Esophagus squamous epithelium (tissue), 5 donors: ENCODE results near the gene FGGY. TPM values are rescaled to one million over a fixed set of nuclear protein-coding genes. Genes with fewer than 3 reads are reported as not detected.

ENCODE experiments used
- DNase-seq: peaks from one replicate; lab custom pipeline; 2025; lab: John Stamatoyannopoulos, UW
- H3K27ac ChIP-seq, 4 donors: fragments of 200-600 bp; sonication (generic); one replicate each; pipeline ENCODE4 v1.5.1; 2016 to 2019; ENCODE audit warnings: mild to moderate bottlenecking in 1 of 4
- H3K27me3 ChIP-seq, 4 donors: fragments of 200-600 bp; sonication (generic); 1 replicate in 3 of 4; 2 replicates in 1 of 4; pipeline versions ENCODE4 v1.5.1 to v1.6.0; 2017 to 2021; ENCODE audit warnings: antibody characterized with exemption in 1 of 4
- H3K36me3 ChIP-seq, 3 donors: fragments of 200-600 bp; sonication (generic); one replicate each; pipeline ENCODE4 v1.5.1; 2016 to 2019
- H3K4me1 ChIP-seq, 3 donors: fragments of 200-600 bp; sonication (generic); one replicate each; pipeline ENCODE4 v1.5.1; 2017 to 2019
- H3K4me3 ChIP-seq, 4 donors: fragments of 200-600 bp; sonication (generic); 1 replicate in 3 of 4; 2 replicates in 1 of 4; pipeline ENCODE4 v1.5.1; 2016 to 2019; ENCODE audit warnings: mild to moderate bottlenecking in 2 of 4, moderate library complexity in 1 of 4
- H3K9me3 ChIP-seq, 3 donors: fragments of 200-600 bp; sonication (generic); one replicate each; pipeline ENCODE4 v1.5.1; 2016 to 2019
- CTCF ChIP-seq, 6 experiments: fragments of 450-650 bp in 4 of 6; fragments of 200-600 bp in 2 of 6; sonication (generic) in 2 of 6; IDR thresholded peaks; one replicate each; pipeline ENCODE4 v1.5.1; 2016 to 2019; ENCODE audit warnings: antibody characterized with exemption in 6 of 6, mild to moderate bottlenecking in 4 of 6, moderate library complexity in 4 of 6
- POLR2A ChIP-seq, 4 donors: fragments of 450-650 bp; IDR thresholded peaks; one replicate each; pipeline ENCODE4 v1.6.1; 2017; ENCODE audit warnings: antibody characterized with exemption in 4 of 4, mild to moderate bottlenecking in 4 of 4, moderate library complexity in 3 of 4
- WGBS, 2 donors: methylation state at CpG; one replicate each; pipeline ENCODE4 v1.1.5; 2018; 5-methylcytosine and 5-hydroxymethylcytosine counted together
- intact Hi-C: fragments of 100-400 bp; cut with DNase I; formaldehyde crosslinking; loops from one replicate; pipeline ENCODE4 v1.15.0; 2022
- total RNA-seq, 4 donors: library from RNA; depleted of rRNA; stranded (reverse); fragments of >200 nt; gene quantifications; one replicate each; pipeline ENCODE4 v1.1.0, GENCODE V29; 2016
- donor health status: DM: yes; HTN: yes; CAD: no.

The FGGY gene
- total RNA-seq, 4 donors from 2014 or later, result 6.0 to 18.1 (median 9.3) TPM

- WGBS, 2 donors, result 53 to 89% methylated on average over 7 of the region's 7 CpGs
- Histone ChIP-seq H3K9me3 (no peaks in the 10 kb centered on the region), H3K4me3 (no peak overlapping the region), H3K27ac (no peak overlapping the region), H3K27me3 (no peaks in the 10 kb centered on the region), H3K4me1 (peaks cover 0 to 18% (median 9%) of the 10 kb centered on the region in 3 donors), H3K36me3 (no peaks in the 10 kb centered on the region)
- TF ChIP-seq CTCF (IDR thresholded peaks at IDR 0.05) (no peak), POLR2A (IDR thresholded peaks at IDR 0.05) (no peak)
- DNase-seq, result no peak
- intact Hi-C loops, result no loop called here
Measured at GRCh38 chr1:59427155-59427554, 130.3 kb downstream of the FGGY start.

- Histone ChIP-seq H3K9me3 (no peaks in the 10 kb centered on the region), H3K27me3 (no peaks in the 10 kb centered on the region), H3K4me3 (no peak overlapping the region), H3K4me1 (peaks cover 0 to 11% (median 4%) of the 10 kb centered on the region in 3 donors), H3K36me3 (no peaks in the 10 kb centered on the region), H3K27ac (no peak overlapping the region)
- intact Hi-C loops, result no loop called here
- DNase-seq, result no peak
- no peak for TF ChIP-seq POLR2A (IDR thresholded peaks at IDR 0.05)
Measured at GRCh38 chr1:59427784-59428183, 130.9 kb downstream of the FGGY start.

DNA sequence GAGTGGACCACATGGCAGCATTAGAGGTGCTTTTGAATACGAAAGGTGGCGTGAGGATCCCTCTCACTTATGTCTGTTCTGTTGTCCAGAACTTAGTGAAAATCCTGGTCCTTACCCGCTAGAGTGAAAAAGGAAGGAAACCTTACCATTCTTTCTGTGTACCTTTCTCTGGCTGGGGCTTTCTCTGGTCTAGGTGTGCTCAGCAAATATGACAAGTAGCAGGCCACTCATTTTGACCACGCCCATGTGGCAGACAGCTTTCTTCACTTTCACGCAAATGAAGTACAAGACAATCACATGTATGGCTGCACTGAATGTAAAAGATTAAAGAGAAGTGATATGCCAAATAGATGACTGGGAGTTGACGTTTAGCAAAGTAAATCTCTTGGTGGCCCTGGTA is 131.9 kb downstream of the FGGY start:
- Histone ChIP-seq H3K36me3 (no peaks in the 10 kb centered on the region), H3K4me1 (peaks cover 0 to 4% (median 0%) of the 10 kb centered on the region in 3 donors), H3K9me3 (no peaks in the 10 kb centered on the region), H3K27ac (no peak overlapping the region), H3K4me3 (no peak overlapping the region), H3K27me3 (no peaks in the 10 kb centered on the region)
- no peak for DNase-seq
- 90 to 91% methylated on average over 6 of the region's 6 CpGs for WGBS, 2 donors
- intact Hi-C loops, result no loop called here
- TF ChIP-seq CTCF (IDR thresholded peaks at IDR 0.05) (no peak), POLR2A (IDR thresholded peaks at IDR 0.05) (no peak)

DNA sequence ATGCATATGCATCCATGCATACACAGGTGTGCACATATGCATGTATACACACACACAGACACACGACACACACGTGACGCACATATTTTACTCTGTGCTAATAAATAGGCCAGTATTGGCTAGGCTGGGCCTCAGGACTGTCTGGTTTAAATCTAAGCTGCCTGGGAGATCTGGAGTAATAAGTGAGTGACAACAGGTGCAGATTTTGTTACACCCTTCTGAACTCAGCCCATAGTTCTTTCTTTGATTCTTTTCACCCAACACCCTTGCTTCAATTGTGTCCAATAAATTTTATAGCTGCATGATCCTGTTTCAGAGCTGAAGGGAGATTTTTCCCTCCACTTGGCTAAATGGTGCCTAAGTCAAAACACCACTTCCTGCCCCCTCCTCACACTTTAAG is 132.8 kb downstream of the FGGY start:
- Histone ChIP-seq H3K27me3 (no peaks in the 10 kb centered on the region), H3K36me3 (no peaks in the 10 kb centered on the region), H3K4me1 (peaks cover 0 to 11% (median 7%) of the 10 kb centered on the region in 3 donors), H3K27ac (no peak overlapping the region), H3K9me3 (no peaks in the 10 kb centered on the region), H3K4me3 (no peak overlapping the region)
- DNase-seq, result no peak
- intact Hi-C loops, result no loop called here
- no peak for TF ChIP-seq CTCF (IDR thresholded peaks at IDR 0.05)
- no peak for TF ChIP-seq POLR2A (IDR thresholded peaks at IDR 0.05)
- WGBS, 2 donors, result 96 to 97% methylated on average over 3 of the region's 3 CpGs

GRCh38 chr1:59431566-59432294 is 134.8 kb downstream of the FGGY start:
- intact Hi-C loops, result no loop called here
- Histone ChIP-seq H3K27ac (no peak overlapping the region), H3K27me3 (no peaks in the 10 kb centered on the region), H3K4me3 (no peak overlapping the region), H3K36me3 (no peaks in the 10 kb centered on the region), H3K4me1 (peaks cover 0 to 11% (median 10%) of the 10 kb centered on the region in 3 donors), H3K9me3 (no peaks in the 10 kb centered on the region)
- DNase-seq, result no peak
- no peak for TF ChIP-seq POLR2A (IDR thresholded peaks at IDR 0.05)
- TF ChIP-seq CTCF (IDR thresholded peaks at IDR 0.05), result no peak
- 57 to 80% methylated on average over 2 to 3 of the region's 3 CpGs for WGBS, 2 donors
